Measurements from ENCODE around the gene SEC14L3. TPM values are rescaled to one million over a fixed set of nuclear protein-coding genes. Genes with fewer than 3 reads are reported as not detected.

Gene SEC14L3
- total RNA-seq, 1 donor from 2014 or later, result not detected

GRCh38 chr22:30423959-30424533 is 47.8 kb downstream of the SEC14L3 start:
- DNase-seq (ENCODE audit: low spot score), result peak; percentile 98

- peak; percentile 92 for DNase-seq (ENCODE audit: low spot score)
Measured at GRCh38 chr22:30423301-30423958, 48.4 kb downstream of the SEC14L3 start.

- DNase-seq (ENCODE audit: low spot score), result peak; percentile 92
Measured at GRCh38 chr22:30422481-30423300, 49.1 kb downstream of the SEC14L3 start.

GRCh38 chr22:30421695-30422480 is 49.9 kb downstream of the SEC14L3 start:
- DNase-seq (ENCODE audit: low spot score), result no peak

GRCh38 chr22:30420347-30421125 is 51.3 kb downstream of the SEC14L3 start:
- no peak for DNase-seq (ENCODE audit: low spot score)

- DNase-seq (ENCODE audit: low spot score), result no peak
Measured at GRCh38 chr22:30416837-30417236, 55.0 kb downstream of the SEC14L3 start.

GRCh38 chr22:30416403-30416802 is 55.4 kb downstream of the SEC14L3 start:
- DNase-seq (ENCODE audit: low spot score), result no peak

GRCh38 chr22:30414525-30415047 is 57.2 kb downstream of the SEC14L3 start:
- no peak for DNase-seq (ENCODE audit: low spot score)

GRCh38 chr22:30413745-30414524 is 57.9 kb downstream of the SEC14L3 start:
- no peak for DNase-seq (ENCODE audit: low spot score)

- no peak for DNase-seq (ENCODE audit: low spot score)
Measured at GRCh38 chr22:30413001-30413400, 58.8 kb downstream of the SEC14L3 start.

GRCh38 chr22:30411780-30412179 is 60.0 kb downstream of the SEC14L3 start:
- no peak for DNase-seq (ENCODE audit: low spot score)

Other genes starting within 250 kb of the SEC14L3 start
- 34.8 TPM for gene LIF, start 225.3 kb downstream of the SEC14L3 start, total RNA-seq
- gene OSM, start 205.2 kb downstream of the SEC14L3 start, total RNA-seq, result 8.0 TPM
- gene CASTOR1, start 182.5 kb downstream of the SEC14L3 start, total RNA-seq, result 11.6 TPM
- 25.8 TPM for gene TBC1D10A, start 145.1 kb downstream of the SEC14L3 start, total RNA-seq
- 119 TPM for gene SF3A1, start 115.1 kb downstream of the SEC14L3 start, total RNA-seq
- 0.77 TPM for gene CCDC157, start 115.0 kb downstream of the SEC14L3 start, total RNA-seq
- 9.1 TPM for gene RNF215, start 84.6 kb downstream of the SEC14L3 start, total RNA-seq
- 3.4 TPM for gene SEC14L2, start 75.0 kb downstream of the SEC14L3 start, total RNA-seq
- gene MTFP1, start 46.2 kb downstream of the SEC14L3 start, total RNA-seq, result 13.3 TPM
- gene SEC14L4, start 33.7 kb upstream of the SEC14L3 start, total RNA-seq, result not detected
- gene SEC14L6, start 74.7 kb upstream of the SEC14L3 start, total RNA-seq, result not detected
- gene GAL3ST1, start 102.6 kb upstream of the SEC14L3 start, total RNA-seq, result not detected
- 59.4 TPM for gene PES1, start 119.9 kb upstream of the SEC14L3 start, total RNA-seq
- gene TCN2, start 135.2 kb upstream of the SEC14L3 start, total RNA-seq, result 46.5 TPM
- gene SLC35E4, start 163.8 kb upstream of the SEC14L3 start, total RNA-seq, result 3.7 TPM
- 6.8 TPM for gene DUSP18, start 195.9 kb upstream of the SEC14L3 start, total RNA-seq
- gene OSBP2, start 222.9 kb upstream of the SEC14L3 start, total RNA-seq, result 1.4 TPM